IMR-90 (cell line): Measurements from ENCODE around the gene SMARCA4. TPM values are rescaled to one million over a fixed set of nuclear protein-coding genes. Genes with fewer than 3 reads are reported as not detected.

Experiments
- ATAC-seq: fragments of 200-7000 bp; cut with Tn5 transposase; 2 replicates; pipeline ENCODE4 v1.9.1; 2020; ENCODE audit warnings: low read depth, mild to moderate bottlenecking, moderate library complexity
- BruUV-seq: library from RNA; stranded (reverse); fragments of 400-500 nt; replicated peaks from 2 replicates; lab custom pipeline; 2021; lab: Mats Ljungman, UMichigan
- CTCF ChIA-PET: fragments of 300-600 bp; formaldehyde crosslinking; extraction: SDS; loops from one replicate; lab custom pipeline; 2021; ENCODE audit warnings: antibody characterized with exemption; lab: Yijun Ruan, JAX
- POLR2A ChIA-PET: fragments of 300-600 bp; sonication (Branson Sonifier 250); formaldehyde crosslinking; loops from one replicate; lab custom pipeline; 2022; ENCODE audit warnings: antibody characterized with exemption; ENCODE audit not compliant: unreplicated experiment; lab: Charles Lee
- DNase-seq: peaks from one replicate; pipeline ENCODE4 v3.0.0; 2013
- H2AFZ ChIP-seq: replicated peaks from 2 replicates; pipeline ENCODE3; 2013; ENCODE audit warnings: low read length, mild to moderate bottlenecking; ENCODE audit not compliant: poor library complexity
- H2AK5ac ChIP-seq: 2 replicates; pipeline ENCODE4 v1.6.1; 2013; ENCODE audit warnings: low read depth, low read length, inconsistent platforms
- H2AK9ac ChIP-seq: replicated peaks from 2 replicates; pipeline ENCODE3; 2013; ENCODE audit warnings: mild to moderate bottlenecking, low read depth, low read length, moderate library complexity; ENCODE audit not compliant: poor library complexity
- H2BK120ac ChIP-seq: 2 replicates; pipeline ENCODE4 v1.6.1; 2013; ENCODE audit warnings: low read depth, low read length, inconsistent platforms
- H2BK15ac ChIP-seq: 3 replicates; pipeline ENCODE4 v1.6.1; 2013; ENCODE audit warnings: low read depth, low read length, inconsistent platforms
- H2BK20ac ChIP-seq: 2 replicates; pipeline ENCODE4 v1.6.1; 2013; ENCODE audit warnings: low read depth, mild to moderate bottlenecking, inconsistent platforms, low read length, moderate library complexity
- H2BK5ac ChIP-seq: 2 replicates; pipeline ENCODE4 v1.6.1; 2013; ENCODE audit warnings: mild to moderate bottlenecking, low read depth, low read length, inconsistent platforms; ENCODE audit not compliant: poor library complexity, severe bottlenecking
- H3K14ac ChIP-seq: replicated peaks from 2 replicates; pipeline ENCODE4 v1.6.1; 2013; ENCODE audit warnings: low read depth, low read length, inconsistent platforms
- H3K18ac ChIP-seq: 2 replicates; pipeline ENCODE4 v1.6.1; 2013; ENCODE audit warnings: low read depth, low read length, control low read depth
- H3K23ac ChIP-seq: 2 replicates; pipeline ENCODE4 v1.6.1; 2013; ENCODE audit warnings: low read depth, low read length, inconsistent platforms
- H3K27ac ChIP-seq: 2 replicates; pipeline ENCODE4 v1.5.1; 2013; ENCODE audit warnings: mild to moderate bottlenecking, control low read depth, low read length; ENCODE audit not compliant: insufficient read depth
- H3K27me3 ChIP-seq: 2 replicates; pipeline ENCODE4 v1.6.1; 2013; ENCODE audit warnings: low read length; ENCODE audit not compliant: control insufficient read depth, insufficient read depth
- H3K36me3 ChIP-seq: 2 replicates; pipeline ENCODE4 v1.6.1; 2013; ENCODE audit warnings: low read length, mixed read lengths; ENCODE audit not compliant: control insufficient read depth, insufficient read depth
- H3K4ac ChIP-seq: 2 replicates; pipeline ENCODE4 v1.6.1; 2013; ENCODE audit warnings: low read depth, low read length, inconsistent platforms
- H3K4me1 ChIP-seq: 2 replicates; pipeline ENCODE4 v1.6.1; 2013; ENCODE audit warnings: low read length, mixed read lengths; ENCODE audit not compliant: control insufficient read depth, insufficient read depth
- H3K4me2 ChIP-seq: 2 replicates; pipeline ENCODE4 v1.6.1; 2013; ENCODE audit warnings: low read depth, mild to moderate bottlenecking, control low read depth, low read length, moderate library complexity
- H3K4me3 ChIP-seq: 2 replicates; pipeline ENCODE4 v1.5.1; 2013; ENCODE audit warnings: low read depth, mild to moderate bottlenecking, control low read depth, low read length, moderate library complexity; ENCODE audit not compliant: insufficient read depth
- H3K56ac ChIP-seq: 2 replicates; pipeline ENCODE4 v1.6.1; 2013; ENCODE audit warnings: low read length, inconsistent platforms; ENCODE audit not compliant: insufficient read depth; ENCODE audit errors: extremely low read depth
- H3K79me1 ChIP-seq, 2 experiments: 2 replicates each; pipeline ENCODE4 v1.6.1; 2013; ENCODE audit warnings: low read length in 2 of 2, inconsistent platforms in 1 of 2, low read depth in 1 of 2
- H3K9ac ChIP-seq: 2 replicates; pipeline ENCODE4 v1.6.1; 2013; ENCODE audit warnings: low read depth, low read length, control low read depth
- H3K9me1 ChIP-seq: 2 replicates; pipeline ENCODE4 v1.6.1; 2013; ENCODE audit warnings: low read length, inconsistent platforms; ENCODE audit not compliant: insufficient read depth
- H3K9me3 ChIP-seq: 2 replicates; pipeline ENCODE4 v1.6.1; 2013; ENCODE audit warnings: low read length; ENCODE audit not compliant: control insufficient read depth, insufficient read depth
- H4K20me1 ChIP-seq: 2 replicates; pipeline ENCODE4 v1.6.1; 2013; ENCODE audit warnings: low read length, inconsistent platforms; ENCODE audit not compliant: insufficient read depth
- H4K5ac ChIP-seq: 2 replicates; pipeline ENCODE4 v1.6.1; 2013; ENCODE audit warnings: mild to moderate bottlenecking, low read depth, low read length, control low read depth
- H4K8ac ChIP-seq, 2 experiments: 2 replicates each; pipeline ENCODE4 v1.6.1; 2013; ENCODE audit warnings: low read depth in 2 of 2, low read length in 2 of 2, control low read depth in 1 of 2, inconsistent platforms in 1 of 2
- H4K91ac ChIP-seq: 2 replicates; pipeline ENCODE4 v1.6.1; 2013; ENCODE audit warnings: low read depth, low read length, inconsistent platforms; ENCODE audit not compliant: insufficient read depth
- CEBPB ChIP-seq: IDR thresholded peaks from 2 replicates; pipeline ENCODE4 v1.6.1; 2012; ENCODE audit warnings: low read depth, low read length, improper control_type of control experiment
- MAFK ChIP-seq: IDR thresholded peaks from 2 replicates; pipeline ENCODE4 v1.6.1; 2012; ENCODE audit warnings: low read depth, low read length, improper control_type of control experiment
- NFE2L2 ChIP-seq: fragments of 150-350 bp; IDR thresholded peaks from 2 replicates; pipeline ENCODE4 v1.6.1; 2016; ENCODE audit warnings: low read depth, mild to moderate bottlenecking, low read length
- POLR2A ChIP-seq: IDR thresholded peaks from 2 replicates; pipeline ENCODE4 v1.6.1; 2012; ENCODE audit warnings: mild to moderate bottlenecking, low read depth, low read length
- RAD21 ChIP-seq: IDR thresholded peaks from 2 replicates; pipeline ENCODE4 v1.6.1; 2012; ENCODE audit warnings: low read length, improper control_type of control experiment
- USF2 ChIP-seq: fragments of 150-350 bp; IDR thresholded peaks from 2 replicates; pipeline ENCODE4 v1.6.1; 2017; ENCODE audit warnings: mild to moderate bottlenecking, antibody characterized with exemption, low read length, low read depth
- WGBS, 2 experiments: methylation state at CpG; one replicate each; pipeline versions ENCODE4 v1.1.5 to v1.1.7; 2013; ENCODE audit warnings: missing lambda C conversion rate in 2 of 2; ENCODE audit not compliant: insufficient read length in 1 of 2; ENCODE audit errors: extremely low coverage in 2 of 2; 5-methylcytosine and 5-hydroxymethylcytosine counted together
- dilution Hi-C: fragments of 300-500 bp; cut with HindIII; formaldehyde crosslinking; loops from one replicate; pipeline ENCODE4 v1.14.3; 2018; ENCODE audit warnings: low sequenced_read_pairs; ENCODE audit not compliant: unreplicated experiment
- in situ Hi-C: fragments of 300-500 bp; cut with MboI; formaldehyde crosslinking; loops from 3 replicates; pipeline ENCODE4 v1.14.3; 2019; ENCODE audit warnings: low sequenced_read_pairs, inconsistent platforms, mixed read lengths
- intact Hi-C: fragments of 100-400 bp; cut with micrococcal nuclease; formaldehyde crosslinking; loops from 2 replicates; pipeline ENCODE4 v1.10.0; 2022
- polyA plus RNA-seq, 3 experiments: library from polyadenylated mRNA; depleted of rRNA; stranded (reverse); fragments of >200 nt; gene quantifications; 2 replicates each; pipeline ENCODE4 v1.2.3, GENCODE V29; 2012; ENCODE audit warnings: low replicate concordance in 1 of 3
- total RNA-seq: library from RNA; depleted of rRNA; stranded (reverse); fragments of >200 nt; gene quantifications from 2 replicates; pipeline ENCODE4 v1.2.3, GENCODE V29; 2012
- TF ChIP-seq, protein P1 (sequence below): conservative IDR thresholded peaks from 2 replicates; pipeline ENCODE4 v1.5.1; 2012; ENCODE audit warnings: mild to moderate bottlenecking, low read depth, low read length, improper control_type of control experiment

SMARCA4 gene
- total and polyA plus RNA-seq, 2 of the 4 experiments (the other 2 are of a cell fraction) = 41.4 to 85.6 TPM

- no peak overlapping the region for H2BK20ac ChIP-seq
- no peak overlapping the region for H2AK9ac ChIP-seq
- H3K4me1 ChIP-seq = peaks cover 4% of the 10 kb centered on the region
- no peak overlapping the region for H2AK5ac ChIP-seq
- no peak overlapping the region for H2BK120ac ChIP-seq
- H3K56ac ChIP-seq = no peak overlapping the region
- peak overlapping the region; percentile 3 for H2BK5ac ChIP-seq
- TF ChIP-seq RAD21 (no peak), CEBPB (peak; percentile 82), POLR2A (no peak), USF2 (no peak), NFE2L2 (no peak), MAFK (no peak)
- TF ChIP-seq, protein P1, sequence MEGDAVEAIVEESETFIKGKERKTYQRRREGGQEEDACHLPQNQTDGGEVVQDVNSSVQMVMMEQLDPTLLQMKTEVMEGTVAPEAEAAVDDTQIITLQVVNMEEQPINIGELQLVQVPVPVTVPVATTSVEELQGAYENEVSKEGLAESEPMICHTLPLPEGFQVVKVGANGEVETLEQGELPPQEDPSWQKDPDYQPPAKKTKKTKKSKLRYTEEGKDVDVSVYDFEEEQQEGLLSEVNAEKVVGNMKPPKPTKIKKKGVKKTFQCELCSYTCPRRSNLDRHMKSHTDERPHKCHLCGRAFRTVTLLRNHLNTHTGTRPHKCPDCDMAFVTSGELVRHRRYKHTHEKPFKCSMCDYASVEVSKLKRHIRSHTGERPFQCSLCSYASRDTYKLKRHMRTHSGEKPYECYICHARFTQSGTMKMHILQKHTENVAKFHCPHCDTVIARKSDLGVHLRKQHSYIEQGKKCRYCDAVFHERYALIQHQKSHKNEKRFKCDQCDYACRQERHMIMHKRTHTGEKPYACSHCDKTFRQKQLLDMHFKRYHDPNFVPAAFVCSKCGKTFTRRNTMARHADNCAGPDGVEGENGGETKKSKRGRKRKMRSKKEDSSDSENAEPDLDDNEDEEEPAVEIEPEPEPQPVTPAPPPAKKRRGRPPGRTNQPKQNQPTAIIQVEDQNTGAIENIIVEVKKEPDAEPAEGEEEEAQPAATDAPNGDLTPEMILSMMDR = no peak
- H3K27ac ChIP-seq = peak overlapping the region; percentile 54; the same call in 1 of the 2 replicates
- no TSS peak for BruUV-seq
- no peak overlapping the region for H3K4me2 ChIP-seq
- H4K5ac ChIP-seq = no peak overlapping the region
- dilution Hi-C loops (no loop called here), intact Hi-C loops (no loop called here), in situ Hi-C loops (no loop called here)
- ChIA-PET POLR2A (no interaction called here), CTCF (interaction anchor here (0.6 kb wide), 2 partner anchors 10 to 100 kb away, joined by 5 to 7 read pairs; no protein-coding TSS in a partner anchor)
- DNase-seq = peak; percentile 60
- peak; percentile 59 for ATAC-seq
- peak overlapping the region in 1 of 2 experiments; percentile 44; a peak in 1 of 4 replicates for H4K8ac ChIP-seq
- no peak overlapping the region for H3K4me3 ChIP-seq
- H3K18ac ChIP-seq = no peak overlapping the region
- no peak overlapping the region; the same call in 1 of the 2 replicates for H3K4ac ChIP-seq
- H3K36me3 ChIP-seq = no peaks in the 10 kb centered on the region
- H3K14ac ChIP-seq = 0 out of 2 replicates have a peak overlapping the region, but pooled peaks have one; percentile 2
- H3K27me3 ChIP-seq = no peaks in the 10 kb centered on the region
- H3K9me3 ChIP-seq = no peaks in the 10 kb centered on the region
- no peak overlapping the region for H4K91ac ChIP-seq
- no peak overlapping the region for H2AFZ ChIP-seq
- H3K79me1 ChIP-seq = no peaks in the 10 kb centered on the region
- H4K20me1 ChIP-seq = no peaks in the 10 kb centered on the region
- H3K23ac ChIP-seq = no peak overlapping the region
- H2BK15ac ChIP-seq = no peak overlapping the region
- H3K9ac ChIP-seq = no peak overlapping the region
- H3K9me1 ChIP-seq = no peaks in the 10 kb centered on the region
- no CpG with 5 or more reads among the region's 6 CpGs for WGBS, 2 experiments
Observed at GRCh38 chr19:10946958-10947657, 13.7 kb upstream of the SMARCA4 start.
